IPS-18a (cell line): ENCODE data around the gene ATG7.

ENCODE experiments used
- H3K27ac ChIP-seq: one replicate; pipeline ENCODE4 v1.5.1; 2013; ENCODE audit warnings: low read length
- H3K27me3 ChIP-seq: one replicate; pipeline ENCODE4 v1.6.1; 2013; ENCODE audit warnings: mild to moderate bottlenecking, low read length; ENCODE audit not compliant: control insufficient read depth, insufficient read depth
- H3K36me3 ChIP-seq: one replicate; pipeline ENCODE4 v1.6.1; 2013; ENCODE audit warnings: low read depth, low read length; ENCODE audit not compliant: control insufficient read depth
- H3K4me1 ChIP-seq: one replicate; pipeline ENCODE4 v1.6.1; 2013; ENCODE audit warnings: low read depth, low read length; ENCODE audit not compliant: control insufficient read depth
- H3K4me3 ChIP-seq: one replicate; pipeline ENCODE4 v1.5.1; 2013; ENCODE audit warnings: low read length
- H3K9ac ChIP-seq: one replicate; pipeline ENCODE4 v1.6.1; 2013; ENCODE audit warnings: mild to moderate bottlenecking, low read length, moderate library complexity
- H3K9me3 ChIP-seq: one replicate; pipeline ENCODE4 v1.6.1; 2013; ENCODE audit warnings: low read depth, low read length; ENCODE audit not compliant: control insufficient read depth

Gene ATG7

DNA sequence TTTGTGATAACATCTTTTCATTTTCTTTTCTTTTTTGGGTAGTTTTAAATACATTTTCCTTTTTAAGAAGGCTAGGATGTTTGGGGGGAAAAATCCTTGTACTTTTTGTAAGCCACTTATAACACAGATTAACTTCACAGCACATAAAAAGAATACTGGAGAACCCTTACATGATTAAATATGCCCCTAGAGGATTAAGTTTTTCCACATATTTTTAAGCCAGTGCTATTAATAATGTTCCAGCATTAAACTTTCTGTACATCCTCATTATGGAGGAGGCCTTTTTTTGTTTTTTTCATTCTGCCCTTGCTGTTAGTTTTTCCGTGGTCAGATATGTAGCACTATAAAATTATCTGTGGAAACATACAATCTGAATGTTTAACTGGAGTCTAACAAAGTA is 147.9 kb downstream of the ATG7 start:
- Histone ChIP-seq H3K36me3 (no peaks in the 10 kb centered on the region), H3K27me3 (no peaks in the 10 kb centered on the region), H3K4me1 (no peaks in the 10 kb centered on the region), H3K27ac (no peak overlapping the region), H3K4me3 (no peak overlapping the region), H3K9me3 (no peaks in the 10 kb centered on the region), H3K9ac (no peak overlapping the region)

DNA sequence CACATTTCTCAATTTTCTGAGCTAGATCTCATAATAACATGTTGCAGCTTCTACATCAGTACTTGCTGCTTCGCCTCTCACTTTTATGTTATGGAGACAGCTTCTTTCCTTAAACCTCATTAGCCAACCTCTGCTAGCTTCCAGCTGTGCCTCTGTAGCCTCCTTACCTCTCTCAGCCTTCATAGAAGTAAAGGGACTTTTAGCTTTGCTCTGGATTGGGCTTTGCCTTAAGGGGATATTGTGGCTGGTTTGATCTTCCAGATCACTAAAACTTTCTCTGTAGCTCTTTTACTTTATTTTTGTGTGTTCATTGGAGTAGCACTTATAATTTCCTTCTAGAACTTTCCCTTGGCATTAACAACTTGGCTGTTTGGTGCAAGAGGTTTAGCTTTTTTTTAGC is 150.1 kb downstream of the ATG7 start:
- H3K36me3 ChIP-seq: no peaks in the 10 kb centered on the region
- no peak overlapping the region for H3K27ac ChIP-seq
- H3K27me3 ChIP-seq: no peaks in the 10 kb centered on the region
- H3K9ac ChIP-seq: no peak overlapping the region
- H3K4me3 ChIP-seq: no peak overlapping the region
- H3K9me3 ChIP-seq: no peaks in the 10 kb centered on the region
- no peaks in the 10 kb centered on the region for H3K4me1 ChIP-seq

DNA sequence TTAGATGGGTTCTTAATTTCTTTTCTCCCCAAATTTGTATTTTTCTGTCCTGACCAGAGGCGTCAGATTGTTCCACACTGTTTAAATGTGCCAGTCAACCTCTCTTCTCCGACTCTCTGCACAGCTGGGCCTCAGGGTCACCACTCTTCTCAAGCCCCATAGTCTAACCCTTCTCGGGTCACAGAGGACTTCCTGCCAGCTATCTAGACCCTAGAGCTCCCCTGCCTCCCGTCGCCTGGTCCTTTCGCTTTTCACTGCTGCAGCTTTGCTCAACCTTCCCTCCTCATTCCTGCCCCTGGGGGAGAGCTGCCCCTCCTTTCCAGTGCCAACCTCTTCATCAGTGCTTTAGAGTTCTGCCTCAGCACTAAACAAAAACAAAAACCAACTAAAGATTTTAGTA is 151.7 kb downstream of the ATG7 start:
- no peak overlapping the region for H3K9ac ChIP-seq
- no peak overlapping the region for H3K4me3 ChIP-seq
- no peaks in the 10 kb centered on the region for H3K4me1 ChIP-seq
- no peaks in the 10 kb centered on the region for H3K9me3 ChIP-seq
- no peaks in the 10 kb centered on the region for H3K27me3 ChIP-seq
- no peaks in the 10 kb centered on the region for H3K36me3 ChIP-seq
- H3K27ac ChIP-seq: no peak overlapping the region

DNA sequence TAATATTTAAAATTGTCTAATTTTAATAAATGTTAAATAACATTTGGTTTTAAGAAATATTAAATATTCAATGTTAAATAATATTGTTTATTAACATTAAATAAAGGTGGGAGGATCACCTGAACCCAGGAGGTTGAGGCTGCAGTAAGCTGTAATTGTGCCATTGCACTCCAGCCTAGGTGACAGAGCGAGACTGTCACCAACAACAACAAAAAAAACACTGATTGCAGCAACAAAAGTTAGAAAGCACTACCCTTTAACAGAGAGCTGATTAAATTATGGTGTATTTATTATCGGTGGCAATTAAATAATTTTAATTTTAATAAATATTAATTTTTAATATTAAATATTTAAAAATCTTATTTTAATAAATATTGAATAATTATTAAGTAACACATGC is 152.1 kb downstream of the ATG7 start:
- no peak overlapping the region for H3K9ac ChIP-seq
- no peak overlapping the region for H3K27ac ChIP-seq
- no peaks in the 10 kb centered on the region for H3K27me3 ChIP-seq
- no peaks in the 10 kb centered on the region for H3K9me3 ChIP-seq
- no peak overlapping the region for H3K4me3 ChIP-seq
- H3K4me1 ChIP-seq: no peaks in the 10 kb centered on the region
- H3K36me3 ChIP-seq: no peaks in the 10 kb centered on the region

DNA sequence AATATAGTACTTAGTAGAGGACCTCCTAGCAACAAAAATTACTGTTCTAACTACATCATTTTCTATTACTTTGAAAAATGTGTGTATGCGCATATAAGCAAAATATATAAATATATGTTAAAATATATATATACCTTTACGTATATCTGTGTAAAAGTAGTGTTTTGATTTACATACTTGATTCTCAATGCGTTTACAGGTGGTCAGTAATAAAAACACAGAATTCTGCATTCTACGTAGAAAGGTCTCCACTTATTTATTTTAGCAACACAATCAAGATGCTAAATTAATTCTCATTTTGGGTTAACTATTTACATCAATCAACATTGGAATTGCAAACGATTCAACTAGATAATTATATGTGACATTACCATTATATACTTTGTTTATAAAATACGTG is 158.0 kb downstream of the ATG7 start:
- H3K4me1 ChIP-seq: no peaks in the 10 kb centered on the region
- H3K9ac ChIP-seq: no peak overlapping the region
- no peaks in the 10 kb centered on the region for H3K9me3 ChIP-seq
- H3K4me3 ChIP-seq: no peak overlapping the region
- no peaks in the 10 kb centered on the region for H3K27me3 ChIP-seq
- no peaks in the 10 kb centered on the region for H3K36me3 ChIP-seq
- no peak overlapping the region for H3K27ac ChIP-seq

DNA sequence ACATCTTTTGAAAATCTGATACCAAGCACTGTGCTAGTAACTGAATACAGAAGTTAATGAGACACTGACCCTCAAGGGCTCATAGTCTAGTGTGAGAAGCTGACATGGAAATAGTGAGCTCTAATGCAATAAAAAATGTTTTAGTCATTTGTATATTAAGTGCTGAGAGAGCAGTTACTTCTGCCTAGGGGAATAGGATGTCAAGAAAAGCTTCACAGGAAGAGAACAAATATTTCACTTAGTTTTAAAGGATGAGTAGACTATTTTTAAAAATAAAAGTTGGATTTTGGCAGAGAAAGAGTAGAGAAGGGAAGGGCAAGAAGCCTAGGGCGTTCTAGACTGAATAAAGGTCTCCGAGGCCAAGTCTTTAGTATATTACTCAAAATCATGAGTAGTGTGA is 158.4 kb downstream of the ATG7 start:
- Histone ChIP-seq H3K27me3 (no peaks in the 10 kb centered on the region), H3K9ac (no peak overlapping the region), H3K4me3 (no peak overlapping the region), H3K27ac (no peak overlapping the region), H3K4me1 (no peaks in the 10 kb centered on the region), H3K36me3 (no peaks in the 10 kb centered on the region), H3K9me3 (no peaks in the 10 kb centered on the region)

DNA sequence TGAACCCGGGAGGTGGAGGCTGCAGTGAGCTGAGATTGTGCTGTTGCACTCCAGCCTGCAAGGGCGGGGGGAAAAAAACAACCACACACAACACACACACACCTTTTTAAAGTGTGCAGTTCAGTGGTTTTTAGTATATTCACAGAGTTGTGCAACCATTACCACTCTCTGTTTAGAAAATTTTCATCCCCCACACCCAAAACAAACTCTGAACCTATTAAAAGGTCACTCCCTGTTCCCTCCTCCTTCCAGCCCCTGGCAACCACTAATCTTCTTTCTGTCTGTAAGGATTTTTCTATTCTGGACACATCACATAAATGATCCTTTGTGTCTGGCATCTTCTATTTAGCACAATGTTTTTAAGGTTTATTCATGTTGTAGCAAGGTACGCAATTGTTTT is 159.1 kb downstream of the ATG7 start:
- no peak overlapping the region for H3K27ac ChIP-seq
- H3K9me3 ChIP-seq: no peaks in the 10 kb centered on the region
- no peak overlapping the region for H3K9ac ChIP-seq
- H3K4me1 ChIP-seq: no peaks in the 10 kb centered on the region
- no peaks in the 10 kb centered on the region for H3K27me3 ChIP-seq
- H3K4me3 ChIP-seq: no peak overlapping the region
- no peaks in the 10 kb centered on the region for H3K36me3 ChIP-seq

DNA sequence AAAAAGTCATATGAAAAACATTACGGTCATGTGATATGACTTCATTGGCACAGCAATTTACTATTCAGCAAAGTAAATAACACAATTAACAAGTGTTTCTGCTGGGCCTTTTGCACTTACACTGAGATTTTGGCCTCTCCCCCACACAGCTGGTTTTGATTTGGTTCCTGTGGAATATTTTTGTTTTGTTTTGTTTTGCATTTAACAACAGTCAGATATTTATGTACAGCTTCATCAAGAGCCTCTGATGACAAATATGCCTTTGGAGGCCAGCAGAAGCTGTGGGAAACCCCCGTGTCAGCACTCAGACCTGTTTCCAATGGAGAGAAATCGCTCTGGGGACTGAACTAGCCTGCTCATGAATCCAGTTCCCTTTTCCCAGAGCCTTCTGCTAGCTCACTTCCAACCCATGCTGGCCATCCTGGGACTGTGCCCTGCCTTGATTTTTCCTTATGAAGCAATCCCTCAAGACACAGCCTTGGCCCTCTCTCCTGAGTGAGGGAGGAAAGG is 161.9 kb downstream of the ATG7 start:
- Histone ChIP-seq H3K9me3 (no peaks in the 10 kb centered on the region), H3K36me3 (no peaks in the 10 kb centered on the region), H3K4me3 (no peak overlapping the region), H3K27ac (no peak overlapping the region), H3K4me1 (no peaks in the 10 kb centered on the region), H3K27me3 (no peaks in the 10 kb centered on the region), H3K9ac (no peak overlapping the region)

DNA sequence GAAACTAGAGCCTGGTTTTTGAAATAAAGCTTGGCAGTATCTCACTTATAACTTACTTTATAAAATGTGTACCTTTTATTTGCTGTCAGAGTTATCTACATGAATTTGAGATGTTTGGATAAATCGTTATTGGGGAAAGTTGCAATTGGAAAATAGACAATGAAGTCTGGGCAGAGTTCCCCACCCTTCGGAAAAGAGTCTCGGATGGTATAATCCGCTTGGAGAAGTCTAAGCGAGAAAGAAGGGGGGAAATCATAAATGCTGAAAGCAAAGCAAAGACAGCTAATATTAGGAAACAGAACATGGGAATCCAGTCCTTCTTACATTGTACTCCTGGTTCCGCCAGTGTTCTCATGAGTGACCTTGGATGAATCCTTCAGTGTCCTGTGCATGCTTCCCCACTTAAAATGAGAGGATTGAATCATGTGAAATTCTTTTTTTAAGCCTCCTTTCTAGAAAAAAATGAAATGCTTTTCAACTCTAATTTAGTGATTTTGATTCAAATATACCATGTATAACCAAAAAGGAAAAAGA is 162.4 kb downstream of the ATG7 start:
- no peaks in the 10 kb centered on the region for H3K36me3 ChIP-seq

DNA sequence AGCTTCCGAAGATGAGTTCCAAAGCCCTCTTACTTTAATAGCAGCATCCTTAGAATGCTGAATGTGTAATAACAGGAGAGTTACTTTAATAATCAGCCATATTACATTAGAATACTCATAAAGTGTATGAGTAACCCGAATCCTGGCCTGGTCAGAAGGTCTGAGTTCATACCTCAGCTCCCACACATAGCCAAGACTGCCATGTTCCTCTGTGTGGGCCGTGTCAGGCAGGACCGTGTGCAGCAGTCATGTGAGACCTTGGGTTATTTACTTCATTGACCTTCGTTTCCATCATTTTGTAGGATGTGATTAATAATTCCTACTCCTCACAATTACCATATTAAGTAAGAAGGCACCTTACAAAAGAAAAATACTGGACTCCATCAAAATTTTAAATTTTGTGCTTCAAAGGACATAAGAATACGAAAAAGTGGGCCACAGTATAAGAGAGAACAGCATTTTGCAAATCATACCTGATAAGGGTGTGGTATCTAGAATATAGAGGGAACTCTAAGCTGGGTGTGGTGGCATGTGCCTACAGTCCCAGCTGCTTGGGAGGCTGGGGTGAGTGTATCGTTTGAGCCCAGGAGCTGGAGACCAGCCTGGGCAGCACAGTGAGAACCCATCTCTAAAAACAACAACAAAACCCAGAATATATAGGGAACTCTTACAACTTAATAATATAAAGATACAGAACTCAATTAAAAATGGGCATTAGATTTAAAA is 163.4 kb downstream of the ATG7 start:
- Histone ChIP-seq H3K27ac (no peak overlapping the region), H3K4me1 (no peaks in the 10 kb centered on the region), H3K36me3 (no peaks in the 10 kb centered on the region), H3K9ac (no peak overlapping the region), H3K9me3 (no peaks in the 10 kb centered on the region), H3K4me3 (no peak overlapping the region), H3K27me3 (no peaks in the 10 kb centered on the region)

More for the DNA sequence above, 162.4 kb downstream of the ATG7 start:
- Histone ChIP-seq H3K4me3 (no peak overlapping the region), H3K27me3 (no peaks in the 10 kb centered on the region), H3K4me1 (no peaks in the 10 kb centered on the region), H3K9ac (no peak overlapping the region), H3K9me3 (no peaks in the 10 kb centered on the region), H3K27ac (no peak overlapping the region)

DNA sequence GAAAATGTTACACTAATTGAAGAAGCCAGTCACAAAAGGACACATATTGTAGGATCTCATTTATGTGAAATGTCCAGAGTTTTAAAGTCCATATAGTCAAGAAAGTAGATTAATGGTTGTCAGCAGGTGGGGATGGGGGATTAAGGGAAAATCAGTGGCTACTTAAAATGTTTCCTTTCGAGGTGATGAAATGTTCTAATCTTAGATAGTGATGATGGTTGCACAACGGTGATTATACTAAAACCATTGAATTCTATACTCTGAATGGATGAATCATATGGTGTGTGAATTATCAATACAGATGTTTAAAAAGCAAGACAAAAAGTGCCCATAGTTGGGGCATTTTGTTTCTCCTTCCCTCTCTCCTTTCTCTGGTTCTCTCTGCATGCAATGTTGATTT is 164.6 kb downstream of the ATG7 start:
- Histone ChIP-seq H3K9ac (no peak overlapping the region), H3K27ac (no peak overlapping the region), H3K4me1 (no peaks in the 10 kb centered on the region), H3K36me3 (no peaks in the 10 kb centered on the region), H3K9me3 (no peaks in the 10 kb centered on the region), H3K4me3 (no peak overlapping the region), H3K27me3 (no peaks in the 10 kb centered on the region)

DNA sequence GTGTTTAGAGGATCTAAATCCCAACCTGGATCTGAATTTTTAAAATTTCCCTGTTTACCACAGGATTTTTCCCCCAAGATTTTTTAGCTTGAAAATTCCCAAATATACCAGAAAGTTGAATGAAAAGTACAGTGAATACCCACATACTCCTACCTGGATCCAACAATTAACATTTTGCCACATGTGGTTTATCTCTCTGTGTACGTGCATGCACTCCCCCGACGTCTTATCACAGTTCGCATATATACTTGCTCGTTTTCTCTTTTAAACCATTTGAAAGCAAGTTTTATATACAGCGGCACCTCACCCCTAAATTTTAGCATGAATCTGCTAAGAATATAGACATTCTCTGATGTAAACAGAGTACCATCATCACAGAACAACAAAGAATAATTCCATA is 165.3 kb downstream of the ATG7 start:
- Histone ChIP-seq H3K4me3 (no peak overlapping the region), H3K36me3 (no peaks in the 10 kb centered on the region), H3K27ac (no peak overlapping the region), H3K9me3 (no peaks in the 10 kb centered on the region), H3K9ac (no peak overlapping the region), H3K4me1 (no peaks in the 10 kb centered on the region), H3K27me3 (no peaks in the 10 kb centered on the region)
